AG09319 (cell line): ENCODE measurements around the gene IRF1.

Experiments
- DNase-seq: peaks from one replicate; pipeline ENCODE4 v3.0.0-alpha.2; 2010; ENCODE audit warnings: low read depth; ENCODE audit errors: extremely low read depth
- CTCF ChIP-seq: IDR thresholded peaks from 2 replicates; pipeline ENCODE4 v1.5.1; 2011; ENCODE audit warnings: low read depth, mild to moderate bottlenecking, inconsistent platforms, low read length, moderate library complexity

Gene IRF1

GRCh38 chr5:132480546-132480892 is 10.1 kb downstream of the IRF1 start:
- no peak for TF ChIP-seq CTCF
- no peak for DNase-seq

GRCh38 chr5:132480042-132480441 is 10.5 kb downstream of the IRF1 start:
- no peak for TF ChIP-seq CTCF
- DNase-seq, result no peak

GRCh38 chr5:132479111-132479951 is 11.2 kb downstream of the IRF1 start:
- TF ChIP-seq CTCF, result no peak
- no peak for DNase-seq

GRCh38 chr5:132478366-132478871 is 12.2 kb downstream of the IRF1 start:
- DNase-seq, result no peak
- no peak for TF ChIP-seq CTCF

GRCh38 chr5:132477784-132478365 is 12.7 kb downstream of the IRF1 start:
- DNase-seq, result no peak
- no peak for TF ChIP-seq CTCF

- no peak for TF ChIP-seq CTCF
- DNase-seq, result no peak
Measured at GRCh38 chr5:132476876-132477781, 13.4 kb downstream of the IRF1 start.
